ENCODE measurements around the gene ACACA. TPM values are rescaled to one million over a fixed set of nuclear protein-coding genes. Genes with fewer than 3 reads are reported as not detected.

ACACA gene
- total and polyA plus RNA-seq, 9 of the 15 experiments (the other 6 are each of a cell fraction or from before 2014, with no cell fraction given): 35.9 to 135 (median 88.4) TPM

- CTCF ChIA-PET (ENCODE audit: low intra/inter-chr PET ratio): no interaction called here
- POLR2A ChIA-PET: interaction anchor here (1.3 kb wide), 1 partner anchor 15 kb away, joined by 5 read pairs; no protein-coding TSS in a partner anchor
- no peak for ATAC-seq
- TF ChIP-seq ZKSCAN1 (IDR thresholded peaks at IDR 0.05; ENCODE audit: low read depth, low read length) (no peak), THRB (CRISPR knock-in tag; conservative IDR thresholded peaks at IDR 0.05) (no peak), SNAPC5 (CRISPR knock-in tag; IDR thresholded peaks at IDR 0.05) (no peak), MAFK (IDR thresholded peaks at IDR 0.05; ENCODE audit: low read length) (no peak), MCM7 (IDR thresholded peaks at IDR 0.05) (peak in 1 of 2 experiments; percentile 98; a peak in 2 of 4 replicates), SAFB (IDR thresholded peaks at IDR 0.05; ENCODE audit: borderline replicate concordance, low read depth, low read length) (peak; percentile 64; the same call in 1 of the 2 replicates), TAF1 (IDR thresholded peaks at IDR 0.05; ENCODE audit: control insufficient read depth, extremely low read depth, insufficient read depth, low read length, severe bottlenecking) (no peak), DACH1 (IDR thresholded peaks at IDR 0.05; ENCODE audit: partially characterized antibody) (peak; percentile 100), KDM2B (CRISPR knock-in tag; IDR thresholded peaks at IDR 0.05) (no peak), POLR2AphosphoS2 (IDR thresholded peaks at IDR 0.05; ENCODE audit: low read length) (no peak), FOXO4 (CRISPR knock-in tag; IDR thresholded peaks at IDR 0.05) (no peak), KHSRP (IDR thresholded peaks at IDR 0.05) (no peak), NKRF (IDR thresholded peaks at IDR 0.05; ENCODE audit: borderline replicate concordance) (no peak)
- TF ChIP-seq, protein P1, sequence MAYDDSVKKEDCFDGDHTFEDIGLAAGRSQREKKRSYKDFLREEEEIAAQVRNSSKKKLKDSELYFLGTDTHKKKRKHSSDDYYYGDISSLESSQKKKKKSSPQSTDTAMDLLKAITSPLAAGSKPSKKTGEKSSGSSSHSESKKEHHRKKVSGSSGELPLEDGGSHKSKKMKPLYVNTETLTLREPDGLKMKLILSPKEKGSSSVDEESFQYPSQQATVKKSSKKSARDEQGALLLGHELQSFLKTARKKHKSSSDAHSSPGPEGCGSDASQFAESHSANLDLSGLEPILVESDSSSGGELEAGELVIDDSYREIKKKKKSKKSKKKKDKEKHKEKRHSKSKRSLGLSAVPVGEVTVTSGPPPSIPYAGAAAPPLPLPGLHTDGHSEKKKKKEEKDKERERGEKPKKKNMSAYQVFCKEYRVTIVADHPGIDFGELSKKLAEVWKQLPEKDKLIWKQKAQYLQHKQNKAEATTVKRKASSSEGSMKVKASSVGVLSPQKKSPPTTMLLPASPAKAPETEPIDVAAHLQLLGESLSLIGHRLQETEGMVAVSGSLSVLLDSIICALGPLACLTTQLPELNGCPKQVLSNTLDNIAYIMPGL (CRISPR knock-in tag; IDR thresholded peaks at IDR 0.05): no peak
- TF ChIP-seq, protein P2, sequence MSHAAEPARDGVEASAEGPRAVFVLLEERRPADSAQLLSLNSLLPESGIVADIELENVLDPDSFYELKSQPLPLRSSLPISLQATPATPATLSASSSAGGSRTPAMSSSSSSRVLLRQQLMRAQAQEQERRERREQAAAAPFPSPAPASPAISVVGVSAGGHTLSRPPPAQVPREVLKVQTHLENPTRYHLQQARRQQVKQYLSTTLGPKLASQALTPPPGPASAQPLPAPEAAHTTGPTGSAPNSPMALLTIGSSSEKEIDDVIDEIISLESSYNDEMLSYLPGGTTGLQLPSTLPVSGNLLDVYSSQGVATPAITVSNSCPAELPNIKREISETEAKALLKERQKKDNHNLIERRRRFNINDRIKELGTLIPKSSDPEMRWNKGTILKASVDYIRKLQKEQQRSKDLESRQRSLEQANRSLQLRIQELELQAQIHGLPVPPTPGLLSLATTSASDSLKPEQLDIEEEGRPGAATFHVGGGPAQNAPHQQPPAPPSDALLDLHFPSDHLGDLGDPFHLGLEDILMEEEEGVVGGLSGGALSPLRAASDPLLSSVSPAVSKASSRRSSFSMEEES (CRISPR knock-in tag; IDR thresholded peaks at IDR 0.05): no peak
Measured at GRCh38 chr17:37256627-37257026, 150.0 kb downstream of the ACACA start.

More at GRCh38 chr17:37256627-37257026, 150.0 kb downstream of the ACACA start:
- Histone ChIP-seq H3K9me3 (replicated peaks; ENCODE audit: control insufficient read depth, insufficient read depth, low read depth, low read length) (no peaks in the 10 kb centered on the region), H3K36me3 (ENCODE audit: control insufficient read depth, insufficient read depth, low read length) (peaks cover 90% of the 10 kb centered on the region), H3K79me2 (ENCODE audit: control insufficient read depth, insufficient read depth, low read length) (no peaks in the 10 kb centered on the region), H3K4me1 (replicated peaks in 1 of 2; ENCODE audit: control insufficient read depth in 2 of 2, insufficient read depth in 2 of 2, low read length in 2 of 2) (no peaks in the 10 kb centered on the region; a peak in 1 of 5 replicates), H3K9me1 (ENCODE audit: control insufficient read depth, insufficient read depth, low read length) (no peaks in the 10 kb centered on the region), H3K27ac (ENCODE audit: extremely low read depth, low read depth, low read length) (no peak overlapping the region), H3K9ac (ENCODE audit: insufficient read depth in 1 of 2, low read depth in 2 of 2, low read length in 2 of 2) (no peak overlapping the region), H3K4me2 (ENCODE audit: insufficient read depth, low read length) (no peak overlapping the region), H3K4me3 (no peak overlapping the region), H4K20me1 (replicated peaks; ENCODE audit: control insufficient read depth, insufficient read depth, low read length) (no peaks in the 10 kb centered on the region), H2AFZ (ENCODE audit: low read depth, low read length) (no peak overlapping the region), H3K27me3 (ENCODE audit: control insufficient read depth in 2 of 2, insufficient read depth in 2 of 2, low read length in 2 of 2) (no peaks in the 10 kb centered on the region)
- no peak for FAIRE-seq
- in situ Hi-C loops (cut with MboI) (no loop called here), intact Hi-C loops (cut with micrococcal nuclease) (no loop called here)
- no TSS peak for BruUV-seq (replicated peaks)
- WGBS (ENCODE audit: insufficient coverage, low coverage, missing lambda C conversion rate): 92% methylated on average over 1 of the region's 1 CpG
- DNase-seq (ENCODE audit: extremely low read depth in 1 of 4, low spot score in 3 of 4): no peak

All from K562 (cell line).